Measurements from ENCODE around the gene SHISA4. TPM values are rescaled to one million over a fixed set of nuclear protein-coding genes. Genes with fewer than 3 reads are reported as not detected.

SHISA4 gene
- total RNA-seq, 1 experiment from 2014 or later = 14.3 TPM

DNA sequence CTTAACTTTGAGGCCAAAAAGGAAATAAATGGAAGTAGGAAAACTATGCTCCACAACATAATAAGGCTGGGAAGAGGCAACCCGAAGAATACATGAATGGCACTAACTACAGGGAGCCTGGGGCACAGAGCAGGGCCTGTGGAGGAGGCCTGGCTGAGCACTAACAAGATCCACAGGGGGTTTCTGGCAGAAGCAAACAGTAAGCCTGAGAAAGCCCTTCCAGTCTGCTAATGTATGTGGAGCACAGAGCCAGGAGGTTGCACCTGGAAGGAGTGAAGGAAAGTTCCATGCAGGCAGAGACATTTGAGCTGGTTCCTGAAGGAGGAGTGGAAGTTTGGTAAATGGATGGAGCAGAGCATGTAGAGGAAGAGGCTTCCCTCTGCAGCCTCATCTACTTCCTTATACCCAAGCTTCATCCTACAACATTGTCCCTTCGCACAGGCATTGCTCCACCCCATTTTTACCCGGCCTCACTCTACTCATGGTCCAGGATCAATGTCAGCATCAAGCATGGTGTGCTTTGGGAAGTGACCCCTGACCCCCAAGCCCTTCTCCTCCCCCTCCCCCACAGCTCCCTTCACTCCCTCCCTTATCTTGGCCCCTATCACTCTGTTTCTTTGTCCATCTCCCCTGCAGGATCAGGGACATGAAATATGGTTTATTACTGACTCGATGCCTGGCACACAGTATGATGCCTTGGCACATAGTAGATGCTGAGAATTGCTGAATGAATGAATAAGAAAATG lies 23.3 kb downstream of the SHISA4 start:
- Histone ChIP-seq H3K36me3 (ENCODE audit: low read depth, low read length) (no peaks in the 10 kb centered on the region), H3F3A (ENCODE audit: low read length, unreplicated experiment) (no peaks in the 10 kb centered on the region), H2AFZ (ENCODE audit: low read length) (no peak overlapping the region), H3K4me2 (ENCODE audit: low read length) (no peak overlapping the region), H3K9me2 (replicated peaks; ENCODE audit: low read length) (no peaks in the 10 kb centered on the region), H3K27me3 (ENCODE audit: low read length) (no peaks in the 10 kb centered on the region), H3K4me3 (ENCODE audit: low read length) (no peak overlapping the region), H3K4me1 (ENCODE audit: insufficient read depth, low read length) (no peaks in the 10 kb centered on the region), H3K79me2 (ENCODE audit: low read length) (no peaks in the 10 kb centered on the region), H3K27ac (ENCODE audit: low read length) (no peak overlapping the region), H3K9me3 (ENCODE audit: low read length) (no peaks in the 10 kb centered on the region), H3K9ac (ENCODE audit: low read length) (no peak overlapping the region), H4K20me1 (ENCODE audit: low read length) (no peaks in the 10 kb centered on the region)
- ChIA-PET POLR2A (ENCODE audit: unreplicated experiment) (no interaction called here), CTCF (no interaction called here)
- ATAC-seq = no peak
- BruUV-seq (replicated peaks) = no TSS peak
- DNase-seq = no peak
- intact Hi-C loops (cut with micrococcal nuclease) = no loop called here
- no peak for TF ChIP-seq EZH2 (IDR thresholded peaks at IDR 0.05; ENCODE audit: low read length, unreplicated experiment)
- TF ChIP-seq EZH2phosphoT487 (IDR thresholded peaks at IDR 0.05; ENCODE audit: borderline replicate concordance, low read length) = no peak
- no peak for TF ChIP-seq CTCF (conservative IDR thresholded peaks at IDR 0.05; ENCODE audit: low read depth, low read length)

- no peak overlapping the region for H3K4me2 ChIP-seq (ENCODE audit: low read length)
- no peak overlapping the region for H3K9ac ChIP-seq (ENCODE audit: low read length)
- TF ChIP-seq EZH2 (IDR thresholded peaks at IDR 0.05; ENCODE audit: low read length, unreplicated experiment) = no peak
- TF ChIP-seq EZH2phosphoT487 (IDR thresholded peaks at IDR 0.05; ENCODE audit: borderline replicate concordance, low read length) = no peak
- no peak for TF ChIP-seq CTCF (conservative IDR thresholded peaks at IDR 0.05; ENCODE audit: low read depth, low read length)
- no peak overlapping the region for H2AFZ ChIP-seq (ENCODE audit: low read length)
- H3K27me3 ChIP-seq (ENCODE audit: low read length) = no peaks in the 10 kb centered on the region
- no peaks in the 10 kb centered on the region for H3K4me1 ChIP-seq (ENCODE audit: insufficient read depth, low read length)
- POLR2A ChIA-PET (ENCODE audit: unreplicated experiment) = no interaction called here
- intact Hi-C loops (cut with micrococcal nuclease) = no loop called here
- no peaks in the 10 kb centered on the region for H4K20me1 ChIP-seq (ENCODE audit: low read length)
- H3K4me3 ChIP-seq (ENCODE audit: low read length) = no peak overlapping the region
- H3K36me3 ChIP-seq (ENCODE audit: low read depth, low read length) = no peaks in the 10 kb centered on the region
- no TSS peak for BruUV-seq (replicated peaks)
- H3K79me2 ChIP-seq (ENCODE audit: low read length) = no peaks in the 10 kb centered on the region
- CTCF ChIA-PET = no interaction called here
- H3K27ac ChIP-seq (ENCODE audit: low read length) = no peak overlapping the region
- no peaks in the 10 kb centered on the region for H3K9me2 ChIP-seq (replicated peaks; ENCODE audit: low read length)
- H3F3A ChIP-seq (ENCODE audit: low read length, unreplicated experiment) = no peaks in the 10 kb centered on the region
- no peak for DNase-seq
- no peaks in the 10 kb centered on the region for H3K9me3 ChIP-seq (ENCODE audit: low read length)
- ATAC-seq = no peak
Observed at GRCh38 chr1:201912832-201913231, 24.1 kb downstream of the SHISA4 start.

- TF ChIP-seq EZH2phosphoT487 (IDR thresholded peaks at IDR 0.05; ENCODE audit: borderline replicate concordance, low read length) (no peak), CTCF (conservative IDR thresholded peaks at IDR 0.05; ENCODE audit: low read depth, low read length) (no peak), EZH2 (IDR thresholded peaks at IDR 0.05; ENCODE audit: low read length, unreplicated experiment) (no peak)
- Histone ChIP-seq H3K36me3 (ENCODE audit: low read depth, low read length) (no peaks in the 10 kb centered on the region), H4K20me1 (ENCODE audit: low read length) (no peaks in the 10 kb centered on the region), H3F3A (ENCODE audit: low read length, unreplicated experiment) (no peaks in the 10 kb centered on the region), H3K4me3 (ENCODE audit: low read length) (no peak overlapping the region), H3K9ac (ENCODE audit: low read length) (no peak overlapping the region), H3K9me3 (ENCODE audit: low read length) (no peaks in the 10 kb centered on the region), H2AFZ (ENCODE audit: low read length) (no peak overlapping the region), H3K4me1 (ENCODE audit: insufficient read depth, low read length) (no peaks in the 10 kb centered on the region), H3K9me2 (replicated peaks; ENCODE audit: low read length) (no peaks in the 10 kb centered on the region), H3K79me2 (ENCODE audit: low read length) (no peaks in the 10 kb centered on the region), H3K4me2 (ENCODE audit: low read length) (no peak overlapping the region), H3K27me3 (ENCODE audit: low read length) (no peaks in the 10 kb centered on the region), H3K27ac (ENCODE audit: low read length) (no peak overlapping the region)
- ATAC-seq = no peak
- intact Hi-C loops (cut with micrococcal nuclease) = no loop called here
- no TSS peak for BruUV-seq (replicated peaks)
- DNase-seq = no peak
- POLR2A ChIA-PET (ENCODE audit: unreplicated experiment) = interaction anchor here (0.7 kb wide), 1 partner anchor 41 kb away, joined by 3 read pairs; the partner anchor contains the start of gene TIMM17A
- CTCF ChIA-PET = no interaction called here
Observed at GRCh38 chr1:201914456-201915235, 25.9 kb downstream of the SHISA4 start.

All from PC-3 (cell line).